Umbilical cord (tissue), 2 donors: ENCODE data around the gene EFL1. TPM values are rescaled to one million over a fixed set of nuclear protein-coding genes. Genes with fewer than 3 reads are reported as not detected.
"Not testable (repeated sequence)": the region's sequence is repeated elsewhere in the genome, so short reads cannot be mapped to it uniquely, and the experiment has no call there.

Experiments used
- DNase-seq: peaks from one replicate; pipeline ENCODE4 v3.0.0-alpha.2; 2015; ENCODE audit warnings: low spot score
- total RNA-seq: library from RNA; depleted of rRNA; stranded (reverse); fragments of >200 nt; gene quantifications from one replicate; pipeline ENCODE4 v1.2.3, GENCODE V29; 2014; ENCODE audit warnings: low replicate concordance; ENCODE audit not compliant: insufficient read depth

The EFL1 gene
- total RNA-seq = 12.5 TPM

- peak; percentile 94 for DNase-seq
Measured at GRCh38 chr15:82262422-82263026, at the start of gene EFL1, which contains the start of gene SAXO2. Gene EFL1, minus strand, starts transcription at chr15:82262734. Its CDS starts 956 bp downstream, at chr15:82261778. Gene SAXO2, plus strand, starts transcription at chr15:82262818. Its CDS starts 62 bp downstream, at chr15:82262880.

- DNase-seq = not testable (repeated sequence)
Measured at GRCh38 chr15:82311321-82311720, 48.8 kb upstream of the EFL1 start.

GRCh38 chr15:82309802-82310201 is 47.3 kb upstream of the EFL1 start:
- no peak for DNase-seq

- DNase-seq = no peak
Measured at GRCh38 chr15:82307714-82308081, 45.2 kb upstream of the EFL1 start.

- no peak for DNase-seq
Measured at GRCh38 chr15:82306791-82307713, 44.5 kb upstream of the EFL1 start.

GRCh38 chr15:82305621-82306048 is 43.1 kb upstream of the EFL1 start:
- no peak for DNase-seq

- no peak for DNase-seq
Measured at GRCh38 chr15:82304778-82305090, 42.2 kb upstream of the EFL1 start.

GRCh38 chr15:82303956-82304777 is 41.6 kb upstream of the EFL1 start:
- DNase-seq = no peak

GRCh38 chr15:82301296-82302016 is 38.9 kb upstream of the EFL1 start:
- no peak for DNase-seq

- no peak for DNase-seq
Measured at GRCh38 chr15:82300883-82301282, 38.3 kb upstream of the EFL1 start.

- not testable (repeated sequence) for DNase-seq
Measured at GRCh38 chr15:82300326-82300725, 37.8 kb upstream of the EFL1 start.

GRCh38 chr15:82299511-82299914 is 37.0 kb upstream of the EFL1 start:
- not testable (repeated sequence) for DNase-seq

GRCh38 chr15:82298520-82298919 is 36.0 kb upstream of the EFL1 start:
- DNase-seq = no peak

GRCh38 chr15:82298032-82298431 is 35.5 kb upstream of the EFL1 start:
- no peak for DNase-seq

GRCh38 chr15:82297546-82297945 is 35.0 kb upstream of the EFL1 start:
- DNase-seq = no peak

GRCh38 chr15:82294061-82294690 is 31.6 kb upstream of the EFL1 start:
- no peak for DNase-seq

GRCh38 chr15:82292271-82292670 is 29.7 kb upstream of the EFL1 start:
- no peak for DNase-seq

GRCh38 chr15:82288202-82288601 is 25.7 kb upstream of the EFL1 start:
- DNase-seq = not testable (repeated sequence)

GRCh38 chr15:82286475-82286874 is 23.9 kb upstream of the EFL1 start:
- not testable (repeated sequence) for DNase-seq

- not testable (repeated sequence) for DNase-seq
Measured at GRCh38 chr15:82284381-82284780, 21.8 kb upstream of the EFL1 start.

- DNase-seq = not testable (repeated sequence)
Measured at GRCh38 chr15:82282386-82282785, 19.9 kb upstream of the EFL1 start.
